H9 (cell line): ENCODE measurements around the gene KCNG2. TPM values are rescaled to one million over a fixed set of nuclear protein-coding genes. Genes with fewer than 3 reads are reported as not detected.
A peak's percentile ranks its signal among the peaks of the same experiment; 100 is the strongest.

Experiments used
- DNase-seq: peaks from one replicate; pipeline ENCODE4 v3.0.0-alpha.2; 2017
- H2AFZ ChIP-seq: one replicate; pipeline ENCODE4 v1.6.1; 2013; ENCODE audit warnings: mild to moderate bottlenecking, low read length, control low read depth, moderate library complexity
- H2AK5ac ChIP-seq: 2 replicates; pipeline ENCODE4 v1.6.1; 2013; ENCODE audit warnings: low read length, control low read depth, mixed read lengths; ENCODE audit not compliant: insufficient read length
- H2BK120ac ChIP-seq: one replicate; pipeline ENCODE4 v1.6.1; 2013; ENCODE audit warnings: low read depth, mild to moderate bottlenecking, low read length, control low read depth, inconsistent platforms; ENCODE audit not compliant: poor library complexity, severe bottlenecking
- H2BK12ac ChIP-seq: 2 replicates; pipeline ENCODE4 v1.6.1; 2013; ENCODE audit warnings: low read length, control low read depth, mixed read lengths, low read depth; ENCODE audit not compliant: insufficient read length
- H2BK15ac ChIP-seq: 2 replicates; pipeline ENCODE4 v1.6.1; 2013; ENCODE audit warnings: low read depth, low read length, control low read depth
- H2BK20ac ChIP-seq: one replicate; pipeline ENCODE4 v1.6.1; 2013; ENCODE audit warnings: low read depth, mild to moderate bottlenecking, low read length, control low read depth, inconsistent platforms; ENCODE audit not compliant: poor library complexity, severe bottlenecking
- H2BK5ac ChIP-seq: 2 replicates; pipeline ENCODE4 v1.6.1; 2013; ENCODE audit warnings: low read length, control low read depth, mixed read lengths; ENCODE audit not compliant: insufficient read length
- H3K14ac ChIP-seq: 2 replicates; pipeline ENCODE4 v1.6.1; 2013; ENCODE audit warnings: low read length, control low read depth; ENCODE audit not compliant: insufficient read depth
- H3K18ac ChIP-seq: 2 replicates; pipeline ENCODE4 v1.6.1; 2013; ENCODE audit warnings: low read depth, mild to moderate bottlenecking, mixed read lengths, low read length, control low read depth; ENCODE audit not compliant: insufficient read length
- H3K23ac ChIP-seq: 2 replicates; pipeline ENCODE4 v1.6.1; 2013; ENCODE audit warnings: low read length, control low read depth, mixed read lengths, low read depth; ENCODE audit not compliant: insufficient read length
- H3K23me2 ChIP-seq: 2 replicates; pipeline ENCODE4 v1.6.1; 2013; ENCODE audit warnings: low read depth, mild to moderate bottlenecking, mixed read lengths, low read length, control low read depth; ENCODE audit not compliant: insufficient read length, poor library complexity, severe bottlenecking
- H3K27ac ChIP-seq: 2 replicates; pipeline ENCODE4 v1.5.1; 2013; ENCODE audit warnings: low read length, control low read depth, mixed read lengths, low read depth; ENCODE audit not compliant: insufficient read length
- H3K27me3 ChIP-seq: 2 replicates; pipeline ENCODE4 v1.6.1; 2013; ENCODE audit warnings: low read length, control low read depth, inconsistent platforms; ENCODE audit not compliant: insufficient read depth
- H3K4ac ChIP-seq: 2 replicates; pipeline ENCODE4 v1.6.1; 2013; ENCODE audit warnings: low read depth, mild to moderate bottlenecking, control low read depth, inconsistent platforms, low read length, moderate library complexity
- H3K4me1 ChIP-seq: 2 replicates; pipeline ENCODE4 v1.6.1; 2013; ENCODE audit warnings: low read length, control low read depth, inconsistent platforms; ENCODE audit not compliant: insufficient read depth
- H3K4me2 ChIP-seq: 2 replicates; pipeline ENCODE4 v1.6.1; 2013; ENCODE audit warnings: low read length, control low read depth, mixed read lengths; ENCODE audit not compliant: insufficient read length, insufficient read depth
- H3K56ac ChIP-seq: 2 replicates; pipeline ENCODE4 v1.6.1; 2013; ENCODE audit warnings: low read depth, mild to moderate bottlenecking, mixed read lengths, low read length, control low read depth; ENCODE audit not compliant: insufficient read length
- H3K79me1 ChIP-seq: 2 replicates; pipeline ENCODE4 v1.6.1; 2013; ENCODE audit warnings: low read depth, mild to moderate bottlenecking, moderate library complexity, low read length, control low read depth, inconsistent platforms; ENCODE audit not compliant: insufficient read depth, poor library complexity, severe bottlenecking
- H3K79me2 ChIP-seq: 2 replicates; pipeline ENCODE4 v1.6.1; 2013; ENCODE audit warnings: low read length, control low read depth, inconsistent platforms; ENCODE audit not compliant: insufficient read depth
- H3K9ac ChIP-seq: 2 replicates; pipeline ENCODE4 v1.6.1; 2013; ENCODE audit warnings: low read length, control low read depth, mixed read lengths; ENCODE audit not compliant: insufficient read length; ENCODE audit errors: extremely low read depth
- H3K9me3 ChIP-seq: one replicate; pipeline ENCODE4 v1.6.1; 2013; ENCODE audit warnings: low read depth, low read length, inconsistent platforms; ENCODE audit not compliant: control insufficient read depth
- H3T11ph ChIP-seq: one replicate; pipeline ENCODE4 v1.6.1; 2013; ENCODE audit warnings: mild to moderate bottlenecking, low read length, control low read depth, inconsistent platforms
- H4K20me1 ChIP-seq: one replicate; pipeline ENCODE4 v1.6.1; 2013; ENCODE audit not compliant: control insufficient read depth, insufficient read length, insufficient read depth
- H4K5ac ChIP-seq: 2 replicates; pipeline ENCODE4 v1.6.1; 2013; ENCODE audit warnings: low read depth, mild to moderate bottlenecking, mixed read lengths, low read length, control low read depth; ENCODE audit not compliant: insufficient read length
- H4K8ac ChIP-seq: replicated peaks from 2 replicates; pipeline ENCODE4 v1.6.1; 2013; ENCODE audit warnings: low read length, control low read depth, mixed read lengths, low read depth; ENCODE audit not compliant: insufficient read length
- H4K91ac ChIP-seq: 2 replicates; pipeline ENCODE4 v1.6.1; 2013; ENCODE audit warnings: low read depth, mild to moderate bottlenecking, moderate library complexity, mixed read lengths, low read length, control low read depth; ENCODE audit not compliant: insufficient read length
- H3K27ac Mint-ChIP-seq, 3 experiments: 2 replicates in 2 of 3; 3 replicates in 1 of 3; pipeline ENCODE4 v1.8.0; 2020 to 2021; ENCODE audit warnings: mixed read lengths in 3 of 3, mild to moderate bottlenecking in 1 of 3, moderate library complexity in 1 of 3
- H3K27me3 Mint-ChIP-seq: 2 replicates; pipeline ENCODE4 v1.8.0; 2021; ENCODE audit warnings: low read depth, mild to moderate bottlenecking, moderate library complexity, mixed read lengths
- H3K36me3 Mint-ChIP-seq, 3 experiments: 2 replicates in 2 of 3; 3 replicates in 1 of 3; pipeline ENCODE4 v1.8.0; 2020 to 2021; ENCODE audit warnings: low read depth in 3 of 3, mixed read lengths in 3 of 3; ENCODE audit not compliant: insufficient read depth in 1 of 3
- H3K4me1 Mint-ChIP-seq, 2 experiments: 2 replicates each; pipeline ENCODE4 v1.8.0; 2020; ENCODE audit warnings: mixed read lengths in 2 of 2
- H3K4me3 Mint-ChIP-seq, 2 experiments: 2 replicates in 1 of 2; 3 replicates in 1 of 2; pipeline ENCODE4 v1.8.0; 2020 to 2021; ENCODE audit warnings: mild to moderate bottlenecking in 2 of 2, mixed read lengths in 2 of 2, moderate library complexity in 1 of 2
- H3K9me3 Mint-ChIP-seq, 2 experiments: 2 replicates in 1 of 2; 3 replicates in 1 of 2; pipeline ENCODE4 v1.8.0; 2020; ENCODE audit warnings: mild to moderate bottlenecking in 2 of 2, mixed read lengths in 2 of 2, moderate library complexity in 1 of 2
- WGBS: extraction: QIAGEN DNeasy Blood & Tissue Kit; methylation state at CpG from one replicate; pipeline ENCODE4 v1.1.7; 2013; ENCODE audit warnings: missing lambda C conversion rate, low lambda C conversion rate, mixed read lengths; ENCODE audit not compliant: insufficient read length; ENCODE audit errors: extremely low coverage; 5-methylcytosine and 5-hydroxymethylcytosine counted together
- total RNA-seq: library from RNA; stranded (reverse); gene quantifications from 2 replicates; pipeline ENCODE4 v1.2.1, GENCODE V29; 2021
- TF ChIP-seq, protein P1 (sequence below): fragments of 200-600 bp; sonication (generic); conservative IDR thresholded peaks from 3 replicates; pipeline ENCODE4 v1.8.0; 2021; ENCODE audit warnings: antibody characterized with exemption, mild to moderate bottlenecking

Gene KCNG2
- total RNA-seq, 1 experiment from 2014 or later: 0.15 TPM

DNA sequence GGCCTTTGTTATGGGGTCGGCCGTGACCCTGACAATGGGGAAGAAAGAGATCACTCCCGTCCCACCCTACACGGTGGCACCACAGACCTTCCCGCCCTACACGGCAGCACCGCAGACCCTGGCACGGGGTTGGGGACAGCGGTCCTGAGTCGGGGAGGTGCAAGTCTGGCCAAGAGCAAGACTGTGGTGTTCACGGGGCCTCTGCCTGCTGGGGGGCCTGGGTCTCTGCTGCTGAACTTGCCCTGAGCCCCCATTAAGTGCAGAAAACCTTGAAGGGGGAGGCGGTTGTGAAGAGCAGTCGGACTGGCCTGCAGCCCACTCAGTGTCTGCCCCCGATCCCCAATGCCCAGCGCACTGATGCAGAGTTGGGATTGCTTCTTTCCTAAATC, 77.8 kb downstream of the KCNG2 start:
- no peaks in the 10 kb centered on the region for H3K36me3 Mint-ChIP-seq
- Histone ChIP-seq H2BK120ac (no peak overlapping the region), H3K9ac (no peak overlapping the region), H2AK5ac (no peak overlapping the region), H3T11ph (no peak overlapping the region), H4K5ac (no peak overlapping the region), H3K18ac (no peak overlapping the region), H3K27ac (no peak overlapping the region), H3K79me1 (no peaks in the 10 kb centered on the region), H2BK20ac (no peak overlapping the region), H4K8ac (no peak overlapping the region), H3K56ac (no peak overlapping the region), H2AFZ (no peak overlapping the region), H3K14ac (no peak overlapping the region), H3K4ac (no peak overlapping the region), H3K27me3 (no peaks in the 10 kb centered on the region), H2BK5ac (no peak overlapping the region), H4K20me1 (no peaks in the 10 kb centered on the region), H3K4me1 (no peaks in the 10 kb centered on the region), H2BK15ac (no peak overlapping the region), H3K23me2 (no peaks in the 10 kb centered on the region), H2BK12ac (no peak overlapping the region), H4K91ac (no peak overlapping the region), H3K9me3 (no peaks in the 10 kb centered on the region), H3K23ac (no peak overlapping the region), H3K79me2 (no peaks in the 10 kb centered on the region), H3K4me2 (no peak overlapping the region)
- no peaks in the 10 kb centered on the region for H3K9me3 Mint-ChIP-seq
- H3K27ac Mint-ChIP-seq: peak overlapping the region in 1 of 3 experiments; percentile 44; a peak in 1 of 7 replicates
- no CpG with 5 or more reads among the region's 15 CpGs for WGBS
- H3K4me1 Mint-ChIP-seq: peaks cover 0 to 16% of the 10 kb centered on the region in 2 experiments; a peak in 2 of 4 replicates
- no peak for DNase-seq
- H3K27me3 Mint-ChIP-seq: no peaks in the 10 kb centered on the region; the same call in 1 of the 2 replicates
- H3K4me3 Mint-ChIP-seq: no peak overlapping the region
- TF ChIP-seq, protein P1, sequence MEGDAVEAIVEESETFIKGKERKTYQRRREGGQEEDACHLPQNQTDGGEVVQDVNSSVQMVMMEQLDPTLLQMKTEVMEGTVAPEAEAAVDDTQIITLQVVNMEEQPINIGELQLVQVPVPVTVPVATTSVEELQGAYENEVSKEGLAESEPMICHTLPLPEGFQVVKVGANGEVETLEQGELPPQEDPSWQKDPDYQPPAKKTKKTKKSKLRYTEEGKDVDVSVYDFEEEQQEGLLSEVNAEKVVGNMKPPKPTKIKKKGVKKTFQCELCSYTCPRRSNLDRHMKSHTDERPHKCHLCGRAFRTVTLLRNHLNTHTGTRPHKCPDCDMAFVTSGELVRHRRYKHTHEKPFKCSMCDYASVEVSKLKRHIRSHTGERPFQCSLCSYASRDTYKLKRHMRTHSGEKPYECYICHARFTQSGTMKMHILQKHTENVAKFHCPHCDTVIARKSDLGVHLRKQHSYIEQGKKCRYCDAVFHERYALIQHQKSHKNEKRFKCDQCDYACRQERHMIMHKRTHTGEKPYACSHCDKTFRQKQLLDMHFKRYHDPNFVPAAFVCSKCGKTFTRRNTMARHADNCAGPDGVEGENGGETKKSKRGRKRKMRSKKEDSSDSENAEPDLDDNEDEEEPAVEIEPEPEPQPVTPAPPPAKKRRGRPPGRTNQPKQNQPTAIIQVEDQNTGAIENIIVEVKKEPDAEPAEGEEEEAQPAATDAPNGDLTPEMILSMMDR: no peak
